ENCODE data around the gene BMPR1A.

- no peak for TF ChIP-seq CTCF (IDR thresholded peaks at IDR 0.05)
- TF ChIP-seq POLR2A (IDR thresholded peaks at IDR 0.05): no peak
These were observed 104.9 kb downstream of the BMPR1A start for GRCh38 chr10:86861351-86861750.

Measured in suprapubic skin (tissue), 3 donors.